GM23338 (cell line): ENCODE results near the gene LIN7C. TPM values are rescaled to one million over a fixed set of nuclear protein-coding genes. Genes with fewer than 3 reads are reported as not detected.
"Not testable (repeated sequence)": the region's sequence is repeated elsewhere in the genome, so short reads cannot be mapped to it uniquely, and the experiment has no call there.

Experiments
- ATAC-seq: fragments of 200-7000 bp; cut with Tn5 transposase; 3 replicates; pipeline ENCODE4 v1.9.1; 2020
- DNase-seq: peaks from one replicate; pipeline ENCODE4 v3.0.0-alpha.2; 2015; ENCODE audit warnings: low spot score
- H2AFZ ChIP-seq: fragments of 200-600 bp; sonication (generic); 2 replicates; pipeline ENCODE4 v1.8.0; 2016; ENCODE audit warnings: antibody characterized with exemption, mild to moderate bottlenecking, moderate library complexity
- H3F3A ChIP-seq: fragments of 200-600 bp; sonication (generic); replicated peaks from 2 replicates; pipeline ENCODE4 v1.8.0; 2017; ENCODE audit warnings: antibody characterized with exemption, mixed run types, low read depth
- H3K27ac ChIP-seq: fragments of 200-600 bp; sonication (generic); 2 replicates; pipeline ENCODE4 v1.6.1; 2016; ENCODE audit warnings: low read depth
- H3K27me3 ChIP-seq: fragments of 200-600 bp; sonication (generic); 2 replicates; pipeline ENCODE4 v1.8.0; 2016; ENCODE audit warnings: mild to moderate bottlenecking, mixed run types, moderate library complexity; ENCODE audit not compliant: insufficient read depth
- H3K36me3 ChIP-seq: fragments of 200-600 bp; sonication (generic); 2 replicates; pipeline ENCODE4 v1.8.0; 2016; ENCODE audit warnings: mild to moderate bottlenecking; ENCODE audit not compliant: insufficient read depth
- H3K4me1 ChIP-seq: fragments of 200-600 bp; sonication (generic); 2 replicates; pipeline ENCODE4 v1.8.0; 2016; ENCODE audit warnings: mild to moderate bottlenecking, moderate library complexity; ENCODE audit not compliant: insufficient read depth
- H3K4me2 ChIP-seq: fragments of 200-600 bp; sonication (generic); 2 replicates; pipeline ENCODE4 v1.7.1; 2017; ENCODE audit warnings: mixed run types
- H3K4me3 ChIP-seq: fragments of 200-600 bp; sonication (generic); 2 replicates; pipeline ENCODE4 v1.6.1; 2016; ENCODE audit warnings: mixed run types
- H3K79me2 ChIP-seq: fragments of 200-600 bp; sonication (generic); replicated peaks from 2 replicates; pipeline ENCODE4 v1.8.0; 2017; ENCODE audit warnings: mild to moderate bottlenecking; ENCODE audit not compliant: insufficient read depth
- H3K9me2 ChIP-seq: fragments of 200-600 bp; sonication (generic); 2 replicates; pipeline ENCODE4 v1.8.0; 2017; ENCODE audit not compliant: insufficient read depth
- H4K20me1 ChIP-seq: fragments of 200-600 bp; sonication (generic); replicated peaks from 2 replicates; pipeline ENCODE4 v1.8.0; 2017; ENCODE audit warnings: mild to moderate bottlenecking; ENCODE audit not compliant: insufficient read depth
- H3K27ac Mint-ChIP-seq: 2 replicates; pipeline ENCODE4 v1.8.0; 2020; ENCODE audit warnings: inconsistent platforms, mild to moderate bottlenecking, moderate library complexity, mixed read lengths
- H3K27me3 Mint-ChIP-seq: 3 replicates; pipeline ENCODE4 v1.8.0; 2022; ENCODE audit warnings: low read depth, mild to moderate bottlenecking, moderate library complexity, mixed read lengths, inconsistent platforms; ENCODE audit not compliant: insufficient read depth, poor library complexity
- H3K36me3 Mint-ChIP-seq: 3 replicates; pipeline ENCODE4 v1.8.0; 2021; ENCODE audit warnings: low read depth, mild to moderate bottlenecking, inconsistent platforms, moderate library complexity, mixed read lengths
- H3K4me1 Mint-ChIP-seq: 3 replicates; pipeline ENCODE4 v1.8.0; 2020; ENCODE audit warnings: mild to moderate bottlenecking, inconsistent platforms, mixed read lengths
- H3K4me3 Mint-ChIP-seq: 3 replicates; pipeline ENCODE4 v1.8.0; 2021; ENCODE audit warnings: moderate library complexity, mild to moderate bottlenecking, inconsistent platforms, mixed read lengths
- H3K9me3 Mint-ChIP-seq: 3 replicates; pipeline ENCODE4 v1.8.0; 2020; ENCODE audit warnings: moderate library complexity, mild to moderate bottlenecking, inconsistent platforms, mixed read lengths
- CTCF ChIP-seq, 2 experiments: fragments of 200-600 bp in 1 of 2; sonication (generic) in 1 of 2; conservative IDR thresholded peaks; 2 replicates each; pipeline versions ENCODE4 v1.5.1 to v1.6.1; 2016 to 2017; ENCODE audit warnings: antibody characterized with exemption in 2 of 2, low read depth in 2 of 2, mild to moderate bottlenecking in 2 of 2, moderate library complexity in 1 of 2
- EZH2 ChIP-seq: fragments of 200-600 bp; sonication (generic); IDR thresholded peaks from one replicate; pipeline ENCODE4 v1.8.0; 2017; ENCODE audit warnings: antibody characterized with exemption, mild to moderate bottlenecking, low read depth; ENCODE audit not compliant: unreplicated experiment
- JUNB ChIP-seq: IDR thresholded peaks from one replicate; pipeline ENCODE4 v1.6.1; 2016; ENCODE audit warnings: antibody characterized with exemption; ENCODE audit not compliant: unreplicated experiment
- REST ChIP-seq: IDR thresholded peaks from one replicate; pipeline ENCODE4 v1.6.1; 2018; ENCODE audit warnings: antibody characterized with exemption; ENCODE audit not compliant: unreplicated experiment
- STAT1 ChIP-seq: IDR thresholded peaks from one replicate; pipeline ENCODE4 v1.6.1; 2016; ENCODE audit warnings: antibody characterized with exemption; ENCODE audit not compliant: unreplicated experiment
- ZNF331 ChIP-seq: fragments of 250-450 bp; sonication (Bioruptor Pico); IDR thresholded peaks from 2 replicates; pipeline ENCODE4 v1.5.0; 2020; ENCODE audit warnings: low read depth, mild to moderate bottlenecking, moderate library complexity
- polyA plus RNA-seq: library from polyadenylated mRNA; unstranded; fragments of >200 nt; fragmentation: Nextera tagmentation; extraction: Ambion mirVana; gene quantifications from 2 replicates; pipeline ENCODE4 v1.2.1, GENCODE V29; 2016
- total RNA-seq: library from RNA; depleted of rRNA; stranded (reverse); fragments of >200 nt; shearing (Covaris generic); gene quantifications from 2 replicates; pipeline ENCODE4 v1.2.3, GENCODE V29; 2014
- TF ChIP-seq, protein P1 (sequence below): IDR thresholded peaks from 2 replicates; pipeline ENCODE4 v1.6.1; 2016; ENCODE audit warnings: antibody characterized with exemption

Gene LIN7C
- total and polyA plus RNA-seq, 2 experiments from 2014 or later = 22.5 to 61.0 TPM

GRCh38 chr11:27452147-27452546, 54.4 kb downstream of the LIN7C start:
- H3K4me3 Mint-ChIP-seq = no peak overlapping the region
- no peaks in the 10 kb centered on the region for H3K9me2 ChIP-seq
- DNase-seq (no peak), ATAC-seq (no peak)
- no peak overlapping the region for H3K27ac ChIP-seq
- TF ChIP-seq CTCF (conservative IDR thresholded peaks at IDR 0.05; ENCODE audit: low read depth in 2 of 2) (no peak), JUNB (no peak), EZH2 (no peak)
- no peak overlapping the region for H2AFZ ChIP-seq
- no peaks in the 10 kb centered on the region for H3F3A ChIP-seq
- H3K4me1 ChIP-seq = peaks cover 57% of the 10 kb centered on the region
- H3K27me3 ChIP-seq = no peaks in the 10 kb centered on the region
- H4K20me1 ChIP-seq = peaks cover 6% of the 10 kb centered on the region
- peaks cover 21% of the 10 kb centered on the region; the same call in 2 of the 3 replicates for H3K9me3 Mint-ChIP-seq
- peaks cover 100% of the 10 kb centered on the region for H3K79me2 ChIP-seq
- no peaks in the 10 kb centered on the region for H3K36me3 ChIP-seq
- 0 out of 2 replicates have a peak overlapping the region, but pooled peaks have one; percentile 59 for H3K27ac Mint-ChIP-seq
- no peak overlapping the region for H3K4me3 ChIP-seq
- peaks cover 26% of the 10 kb centered on the region for H3K36me3 Mint-ChIP-seq
- H3K27me3 Mint-ChIP-seq = no peaks in the 10 kb centered on the region
- 0 out of 2 replicates have a peak overlapping the region, but pooled peaks have one; percentile 18 for H3K4me2 ChIP-seq
- H3K4me1 Mint-ChIP-seq = peaks cover 35% of the 10 kb centered on the region

GRCh38 chr11:27451244-27451965, 55.2 kb downstream of the LIN7C start:
- ATAC-seq = no peak

GRCh38 chr11:27448184-27448540, 58.4 kb downstream of the LIN7C start:
- not testable (repeated sequence) for DNase-seq, H4K20me1 ChIP-seq, H3K4me2 ChIP-seq, H3F3A ChIP-seq, H3K27me3 ChIP-seq, H3K36me3 Mint-ChIP-seq, H3K36me3 ChIP-seq, ATAC-seq, H3K27ac Mint-ChIP-seq, H3K9me3 Mint-ChIP-seq, H3K27me3 Mint-ChIP-seq, H3K4me3 Mint-ChIP-seq, H3K9me2 ChIP-seq, H2AFZ ChIP-seq, H3K4me3 ChIP-seq, H3K27ac ChIP-seq
- Histone ChIP-seq H3K4me1 (peaks cover 48% of the 10 kb centered on the region), H3K79me2 (peaks cover 82% of the 10 kb centered on the region)
- H3K4me1 Mint-ChIP-seq = peaks cover 46% of the 10 kb centered on the region

More at GRCh38 chr11:27451244-27451965, 55.2 kb downstream of the LIN7C start:
- Mint-ChIP-seq H3K9me3 (peaks cover 21% of the 10 kb centered on the region; the same call in 2 of the 3 replicates), H3K27me3 (no peaks in the 10 kb centered on the region), H3K36me3 (peaks cover 26% of the 10 kb centered on the region), H3K4me3 (no peak overlapping the region), H3K27ac (no peak overlapping the region), H3K4me1 (peaks cover 28% of the 10 kb centered on the region)
- Histone ChIP-seq H3K4me1 (peaks cover 51% of the 10 kb centered on the region), H3K27me3 (no peaks in the 10 kb centered on the region), H3F3A (no peaks in the 10 kb centered on the region), H3K4me3 (no peak overlapping the region), H4K20me1 (peaks cover 6% of the 10 kb centered on the region), H2AFZ (no peak overlapping the region), H3K27ac (no peak overlapping the region), H3K36me3 (no peaks in the 10 kb centered on the region), H3K4me2 (peak overlapping the region; percentile 18), H3K79me2 (peaks cover 99% of the 10 kb centered on the region), H3K9me2 (no peaks in the 10 kb centered on the region)
- TF ChIP-seq ZNF331 (CRISPR knock-in tag) = no peak
- TF ChIP-seq STAT1 = no peak
- no peak for TF ChIP-seq REST
- TF ChIP-seq, protein P1, sequence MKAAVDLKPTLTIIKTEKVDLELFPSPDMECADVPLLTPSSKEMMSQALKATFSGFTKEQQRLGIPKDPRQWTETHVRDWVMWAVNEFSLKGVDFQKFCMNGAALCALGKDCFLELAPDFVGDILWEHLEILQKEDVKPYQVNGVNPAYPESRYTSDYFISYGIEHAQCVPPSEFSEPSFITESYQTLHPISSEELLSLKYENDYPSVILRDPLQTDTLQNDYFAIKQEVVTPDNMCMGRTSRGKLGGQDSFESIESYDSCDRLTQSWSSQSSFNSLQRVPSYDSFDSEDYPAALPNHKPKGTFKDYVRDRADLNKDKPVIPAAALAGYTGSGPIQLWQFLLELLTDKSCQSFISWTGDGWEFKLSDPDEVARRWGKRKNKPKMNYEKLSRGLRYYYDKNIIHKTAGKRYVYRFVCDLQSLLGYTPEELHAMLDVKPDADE = no peak
- no peak for DNase-seq
